H1 (cell line): ENCODE results near the gene CHCHD6. TPM values are rescaled to one million over a fixed set of nuclear protein-coding genes. Genes with fewer than 3 reads are reported as not detected.

Experiments
- CTCF ChIA-PET: fragments of 300-600 bp; sonication (Branson Sonifier 250); formaldehyde crosslinking; loops from one replicate; lab custom pipeline; 2021; ENCODE audit not compliant: partially characterized antibody; lab: Charles Lee
- POLR2A ChIA-PET: fragments of 300-600 bp; sonication (Branson Sonifier 250); formaldehyde crosslinking; loops from one replicate; lab custom pipeline; 2021; ENCODE audit warnings: inconsistent platforms; ENCODE audit not compliant: partially characterized antibody; lab: Charles Lee
- DNase-seq, 2 experiments: peaks; one replicate each; pipeline versions ENCODE4 v3.0.0 to v3.0.0-alpha.2; 2010 to 2022; ENCODE audit warnings: low spot score in 2 of 2, low read depth in 1 of 2, mixed read lengths in 1 of 2
- FAIRE-seq: peaks from 2 replicates; lab custom pipeline; 2011; peaks lifted over from hg19 to GRCh38; lab: Jason Lieb, UNC
- H2AFZ ChIP-seq: 2 replicates; pipeline ENCODE4 v1.8.1; 2012; ENCODE audit warnings: low read length, inconsistent platforms
- H2AK5ac ChIP-seq: 2 replicates; pipeline ENCODE4 v1.6.1; 2013; ENCODE audit warnings: low read depth, low read length
- H2BK120ac ChIP-seq: replicated peaks from 2 replicates; pipeline ENCODE3; 2013; ENCODE audit warnings: low read depth, low read length, inconsistent platforms
- H2BK12ac ChIP-seq: 2 replicates; pipeline ENCODE4 v1.6.1; 2013; ENCODE audit warnings: low read depth, low read length
- H2BK15ac ChIP-seq: 2 replicates; pipeline ENCODE4 v1.6.1; 2013; ENCODE audit warnings: low read length
- H2BK20ac ChIP-seq: 2 replicates; pipeline ENCODE4 v1.6.1; 2013; ENCODE audit warnings: low read length
- H2BK5ac ChIP-seq: 2 replicates; pipeline ENCODE4 v1.6.1; 2013; ENCODE audit warnings: low read depth, low read length
- H3K14ac ChIP-seq: 2 replicates; pipeline ENCODE4 v1.6.1; 2013; ENCODE audit warnings: inconsistent platforms; ENCODE audit not compliant: insufficient read length
- H3K18ac ChIP-seq: 2 replicates; pipeline ENCODE4 v1.6.1; 2013; ENCODE audit warnings: low read length; ENCODE audit errors: extremely low read depth
- H3K23ac ChIP-seq: 2 replicates; pipeline ENCODE4 v1.6.1; 2013; ENCODE audit warnings: inconsistent platforms; ENCODE audit not compliant: insufficient read length
- H3K23me2 ChIP-seq: 2 replicates; pipeline ENCODE4 v1.6.1; 2013; ENCODE audit warnings: low read depth, low read length
- H3K27ac ChIP-seq: 2 replicates; pipeline ENCODE4 v1.6.1; 2011; ENCODE audit warnings: low read depth, low read length, inconsistent platforms
- H3K27me3 ChIP-seq, 4 experiments: replicated peaks in 1 of 4; 1 replicate in 1 of 4; 2 replicates in 3 of 4; pipeline versions ENCODE4 v1.6.1 to v1.8.1; 2011 to 2013; ENCODE audit warnings: low read length in 3 of 4, mild to moderate bottlenecking in 3 of 4, inconsistent platforms in 2 of 4, mixed read lengths in 2 of 4, moderate library complexity in 1 of 4; ENCODE audit not compliant: control insufficient read depth in 3 of 4, insufficient read depth in 3 of 4; ENCODE audit errors: extremely low read depth in 1 of 4
- H3K36me3 ChIP-seq, 4 experiments: 2 replicates each; pipeline versions ENCODE4 v1.6.1 to v1.8.1; 2011 to 2013; ENCODE audit warnings: mild to moderate bottlenecking in 4 of 4, low read length in 3 of 4, moderate library complexity in 2 of 4, control low read depth in 1 of 4, inconsistent platforms in 1 of 4; ENCODE audit not compliant: insufficient read depth in 4 of 4, control insufficient read depth in 2 of 4
- H3K4ac ChIP-seq: replicated peaks from 2 replicates; pipeline ENCODE3; 2013; ENCODE audit warnings: low read length, low read depth, mixed read lengths, inconsistent platforms; ENCODE audit not compliant: insufficient read length
- H3K4me1 ChIP-seq, 4 experiments: replicated peaks in 1 of 4; 1 replicate in 1 of 4; 2 replicates in 3 of 4; pipeline versions ENCODE4 v1.6.1 to v1.8.1; 2011 to 2013; ENCODE audit warnings: low read length in 3 of 4, inconsistent platforms in 2 of 4, mixed read lengths in 1 of 4; ENCODE audit not compliant: insufficient read depth in 4 of 4, control insufficient read depth in 3 of 4
- H3K4me2 ChIP-seq, 2 experiments: 2 replicates each; pipeline versions ENCODE4 v1.6.1 to v1.8.1; 2011 to 2013; ENCODE audit warnings: low read depth in 2 of 2, low read length in 2 of 2, control low read depth in 1 of 2, inconsistent platforms in 1 of 2, mild to moderate bottlenecking in 1 of 2; ENCODE audit not compliant: insufficient read depth in 1 of 2
- H3K4me3 ChIP-seq, 4 experiments: fragments of 200-600, 300-600 bp in 1 of 4; sonication (generic), shearing (Covaris generic), sonication (Bioruptor Twin) in 1 of 4; 2 replicates each; pipeline versions ENCODE4 v1.5.1 to v1.8.1; 2011 to 2016; ENCODE audit warnings: low read length in 4 of 4, low read depth in 3 of 4, control low read depth in 2 of 4, inconsistent platforms in 2 of 4, mild to moderate bottlenecking in 2 of 4, mixed read lengths in 1 of 4, moderate library complexity in 1 of 4; ENCODE audit not compliant: insufficient read depth in 2 of 4; ENCODE audit errors: extremely low read depth in 1 of 4
- H3K56ac ChIP-seq: replicated peaks from 2 replicates; pipeline ENCODE3; 2013; ENCODE audit warnings: low read depth, mild to moderate bottlenecking, mixed read lengths, low read length, inconsistent platforms; ENCODE audit not compliant: insufficient read length
- H3K79me1 ChIP-seq: 2 replicates; pipeline ENCODE4 v1.6.1; 2013; ENCODE audit warnings: low read depth, low read length, control low read depth
- H3K79me2 ChIP-seq, 2 experiments: 2 replicates each; pipeline versions ENCODE4 v1.6.1 to v1.8.1; 2012 to 2013; ENCODE audit warnings: low read length in 2 of 2, mild to moderate bottlenecking in 2 of 2, inconsistent platforms in 1 of 2; ENCODE audit not compliant: insufficient read depth in 2 of 2, control insufficient read depth in 1 of 2
- H3K9ac ChIP-seq, 4 experiments: replicated peaks in 1 of 4; 1 replicate in 1 of 4; 2 replicates in 3 of 4; pipeline versions ENCODE4 v1.6.1 to v1.8.1; 2011 to 2013; ENCODE audit warnings: low read depth in 3 of 4, low read length in 3 of 4, control low read depth in 2 of 4, mild to moderate bottlenecking in 2 of 4, moderate library complexity in 2 of 4, inconsistent platforms in 1 of 4; ENCODE audit errors: extremely low read depth in 1 of 4
- H3K9me3 ChIP-seq, 2 experiments: 2 replicates each; pipeline versions ENCODE4 v1.6.1 to v1.8.1; 2012 to 2013; ENCODE audit warnings: mild to moderate bottlenecking in 2 of 2, moderate library complexity in 2 of 2, control low read depth in 1 of 2, inconsistent platforms in 1 of 2, low read depth in 1 of 2, low read length in 1 of 2, mixed read lengths in 1 of 2; ENCODE audit not compliant: insufficient read depth in 2 of 2
- H4K20me1 ChIP-seq, 2 experiments: replicated peaks in 1 of 2; 2 replicates each; pipeline versions ENCODE3 to v1.8.1; 2011 to 2013; ENCODE audit warnings: inconsistent platforms in 2 of 2, low read length in 2 of 2, mild to moderate bottlenecking in 1 of 2; ENCODE audit not compliant: insufficient read depth in 2 of 2, control insufficient read depth in 1 of 2
- H4K5ac ChIP-seq: 2 replicates; pipeline ENCODE4 v1.6.1; 2013; ENCODE audit warnings: low read length, low read depth, mixed read lengths, inconsistent platforms; ENCODE audit not compliant: insufficient read length
- H4K8ac ChIP-seq: 2 replicates; pipeline ENCODE4 v1.8.0; 2013; ENCODE audit warnings: mild to moderate bottlenecking, moderate library complexity, low read length, inconsistent platforms; ENCODE audit not compliant: insufficient read depth; ENCODE audit errors: extremely low read depth
- H4K91ac ChIP-seq: replicated peaks from 2 replicates; pipeline ENCODE3; 2013; ENCODE audit warnings: low read length, mixed read lengths, inconsistent platforms; ENCODE audit not compliant: insufficient read length
- RAD21 ChIP-seq, 2 experiments: IDR thresholded peaks in 1 of 2; conservative IDR thresholded peaks in 1 of 2; 2 replicates each; pipeline ENCODE4 v1.6.1; 2011; ENCODE audit warnings: low read depth in 2 of 2, low read length in 2 of 2, improper control_type of control experiment in 1 of 2, inconsistent platforms in 1 of 2, mild to moderate bottlenecking in 1 of 2, moderate library complexity in 1 of 2
- RBBP5 ChIP-seq: IDR thresholded peaks from 2 replicates; pipeline ENCODE4 v1.7.1; 2012; ENCODE audit warnings: low read depth, mild to moderate bottlenecking, inconsistent platforms, low read length, moderate library complexity, borderline replicate concordance
- WGBS, 2 experiments: shearing (Covaris generic) in 1 of 2; methylation state at CpG; one replicate each; pipeline versions ENCODE4 v1.1.6 to v1.1.7; 2013 to 2015; ENCODE audit warnings: low lambda C conversion rate in 2 of 2, mixed read lengths in 2 of 2, inconsistent platforms in 1 of 2, low coverage in 1 of 2, missing lambda C conversion rate in 1 of 2; ENCODE audit not compliant: insufficient replicate concordance in 2 of 2, insufficient coverage in 1 of 2, insufficient read length in 1 of 2; ENCODE audit errors: extremely low coverage in 1 of 2, missing lambda C conversion rate in 1 of 2; 5-methylcytosine and 5-hydroxymethylcytosine counted together
- polyA plus RNA-seq, 7 experiments: library from polyadenylated mRNA; depleted of rRNA in 3 of 7; stranded (reverse) in 5 of 7; unstranded in 2 of 7; fragments of >200 nt in 5 of 7; fragments of 200-250 nt in 2 of 7; gene quantifications; 1 replicate in 5 of 7; 2 replicates in 1 of 7; 4 replicates in 1 of 7; pipeline versions ENCODE4 v1.2.1 to v1.2.3, GENCODE V29; 2011 to 2013; ENCODE audit warnings: missing spikeins in 2 of 7, mixed read lengths in 2 of 7
- total RNA-seq: library from RNA; stranded (reverse); fragmentation: NEBNext Ultra II Directional; extraction: Animal tissue kit (Norgen Biotek cat#: 25700); gene quantifications from 2 replicates; pipeline ENCODE4 v1.2.1, GENCODE V29; 2021

Gene CHCHD6
- total and polyA plus RNA-seq, 2 of the 8 experiments (the other 6 are each of a cell fraction or from before 2014, with no cell fraction given) = 32.4 to 37.6 TPM

DNA sequence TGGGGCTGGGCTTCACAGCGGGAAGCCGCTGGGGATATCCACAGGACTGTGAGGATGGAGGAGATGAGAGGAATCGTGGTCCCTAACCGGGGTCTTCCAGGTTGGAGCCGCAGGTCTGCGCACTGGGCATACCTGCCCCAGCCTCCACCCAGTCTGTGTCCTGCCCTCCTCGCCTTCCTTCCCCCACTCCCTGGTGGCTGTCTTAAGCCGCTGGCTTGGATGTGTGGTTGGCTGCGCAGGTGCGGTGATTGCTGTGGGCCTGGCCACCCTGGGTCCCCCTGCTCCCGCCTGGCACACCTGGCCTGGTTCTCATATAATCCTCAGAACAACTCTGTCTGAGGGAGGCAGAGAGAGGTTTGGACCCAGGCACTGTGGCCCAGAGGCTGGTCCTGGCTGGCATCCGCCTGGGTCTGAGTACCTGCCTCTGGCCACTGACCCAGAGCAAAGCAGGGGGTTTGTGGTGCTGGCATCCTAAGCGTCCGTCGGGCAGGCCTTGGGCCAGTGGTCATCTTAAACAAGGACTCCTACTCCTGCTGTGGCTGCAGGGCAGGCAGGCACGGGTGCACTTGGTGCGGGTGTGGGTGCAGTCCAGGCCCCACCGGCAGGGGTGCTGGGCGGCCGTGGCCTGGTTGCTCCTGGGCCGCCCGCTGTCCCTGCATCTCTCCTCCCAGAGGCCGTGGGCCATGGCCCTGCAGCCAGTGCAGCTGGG is 297.6 kb downstream of the CHCHD6 start:
- H3K23me2 ChIP-seq = no peaks in the 10 kb centered on the region
- no peak for TF ChIP-seq RAD21 (IDR thresholded peaks at IDR 0.05 in 1 of 2, conservative IDR thresholded peaks at IDR 0.05 in 1 of 2; ENCODE audit: low read depth in 2 of 2, low read length in 2 of 2)
- TF ChIP-seq RBBP5 = 0 out of 2 replicates have a peak, but pooled peaks have one; percentile 73
- H3K36me3 ChIP-seq = peaks cover 0 to 3% (median 0%) of the 10 kb centered on the region in 4 experiments; a peak in 1 of 8 replicates
- no peaks in the 10 kb centered on the region for H3K9me3 ChIP-seq
- peak overlapping the region; percentile 18 to 55; a peak in 2 of 4 replicates for H3K4me2 ChIP-seq
- no peak for FAIRE-seq
- H3K27me3 ChIP-seq = no peaks in the 10 kb centered on the region
- H3K9ac ChIP-seq = peak overlapping the region in 1 of 4 experiments; percentile 20; a peak in 1 of 7 replicates
- peaks cover 0 to 33% of the 10 kb centered on the region in 2 experiments; a peak in 2 of 4 replicates for H3K79me2 ChIP-seq
- H2AFZ ChIP-seq = no peak overlapping the region
- H2BK15ac ChIP-seq = peak overlapping the region; percentile 95; the same call in 1 of the 2 replicates
- CTCF ChIA-PET = interaction anchor here (0.6 to 2.3 kb wide), 23 partner anchors 9 to 482 kb away, joined by 3 to 11 read pairs (median 3); no protein-coding TSS in a partner anchor
- H2BK20ac ChIP-seq = no peak overlapping the region
- POLR2A ChIA-PET = interaction anchor here (0.7 to 2.7 kb wide), 5 partner anchors 8 to 77 kb away, joined by 3 to 9 read pairs (median 3); no protein-coding TSS in a partner anchor
- H3K23ac ChIP-seq = no peak overlapping the region
- H4K5ac ChIP-seq = peak overlapping the region; percentile 21
- WGBS, 2 experiments = 80% methylated on average over 19 of the region's 23 CpGs; no CpG with 5 or more reads in 1 of the 2 experiments
- H4K20me1 ChIP-seq = peaks cover 6 to 35% of the 10 kb centered on the region in 2 experiments
- peak overlapping the region; percentile 92 for H3K18ac ChIP-seq
- H3K27ac ChIP-seq = 0 out of 2 replicates have a peak overlapping the region, but pooled peaks have one; percentile 55
- H3K56ac ChIP-seq = no peak overlapping the region
- H2BK5ac ChIP-seq = peak overlapping the region; percentile 93
- peaks cover 0 to 20% (median 14%) of the 10 kb centered on the region in 4 experiments; a peak in 6 of 7 replicates for H3K4me1 ChIP-seq
- peak overlapping the region; percentile 94 for H3K4ac ChIP-seq
- H3K14ac ChIP-seq = no peak overlapping the region
- peak in 1 of 2 experiments; percentile 58 for DNase-seq
- peak overlapping the region; percentile 43 for H2BK120ac ChIP-seq
- peak overlapping the region; percentile 88 for H4K91ac ChIP-seq
- peak overlapping the region; percentile 91; the same call in 1 of the 2 replicates for H2AK5ac ChIP-seq
- peak overlapping the region; percentile 43 for H4K8ac ChIP-seq
- H3K4me3 ChIP-seq = no peak overlapping the region
- peaks cover 20% of the 10 kb centered on the region for H3K79me1 ChIP-seq
- peak overlapping the region; percentile 98; the same call in 1 of the 2 replicates for H2BK12ac ChIP-seq
